IMR-90 (cell line): ENCODE results near the gene SBF2. TPM values are rescaled to one million over a fixed set of nuclear protein-coding genes. Genes with fewer than 3 reads are reported as not detected.

Experiments used
- ATAC-seq: fragments of 200-7000 bp; cut with Tn5 transposase; 2 replicates; pipeline ENCODE4 v1.9.1; 2020; ENCODE audit warnings: low read depth, mild to moderate bottlenecking, moderate library complexity
- BruUV-seq: library from RNA; stranded (reverse); fragments of 400-500 nt; replicated peaks from 2 replicates; lab custom pipeline; 2021; lab: Mats Ljungman, UMichigan
- CTCF ChIA-PET: fragments of 300-600 bp; formaldehyde crosslinking; extraction: SDS; loops from one replicate; lab custom pipeline; 2021; ENCODE audit warnings: antibody characterized with exemption; lab: Yijun Ruan, JAX
- POLR2A ChIA-PET: fragments of 300-600 bp; sonication (Branson Sonifier 250); formaldehyde crosslinking; loops from one replicate; lab custom pipeline; 2022; ENCODE audit warnings: antibody characterized with exemption; ENCODE audit not compliant: unreplicated experiment; lab: Charles Lee
- DNase-seq: peaks from one replicate; pipeline ENCODE4 v3.0.0; 2013
- H2AFZ ChIP-seq: replicated peaks from 2 replicates; pipeline ENCODE3; 2013; ENCODE audit warnings: low read length, mild to moderate bottlenecking; ENCODE audit not compliant: poor library complexity
- H2AK5ac ChIP-seq: 2 replicates; pipeline ENCODE4 v1.6.1; 2013; ENCODE audit warnings: low read depth, low read length, inconsistent platforms
- H2AK9ac ChIP-seq: replicated peaks from 2 replicates; pipeline ENCODE3; 2013; ENCODE audit warnings: mild to moderate bottlenecking, low read depth, low read length, moderate library complexity; ENCODE audit not compliant: poor library complexity
- H2BK120ac ChIP-seq: 2 replicates; pipeline ENCODE4 v1.6.1; 2013; ENCODE audit warnings: low read depth, low read length, inconsistent platforms
- H2BK15ac ChIP-seq: 3 replicates; pipeline ENCODE4 v1.6.1; 2013; ENCODE audit warnings: low read depth, low read length, inconsistent platforms
- H2BK20ac ChIP-seq: 2 replicates; pipeline ENCODE4 v1.6.1; 2013; ENCODE audit warnings: low read depth, mild to moderate bottlenecking, inconsistent platforms, low read length, moderate library complexity
- H2BK5ac ChIP-seq: 2 replicates; pipeline ENCODE4 v1.6.1; 2013; ENCODE audit warnings: mild to moderate bottlenecking, low read depth, low read length, inconsistent platforms; ENCODE audit not compliant: poor library complexity, severe bottlenecking
- H3K14ac ChIP-seq: replicated peaks from 2 replicates; pipeline ENCODE4 v1.6.1; 2013; ENCODE audit warnings: low read depth, low read length, inconsistent platforms
- H3K18ac ChIP-seq: 2 replicates; pipeline ENCODE4 v1.6.1; 2013; ENCODE audit warnings: low read depth, low read length, control low read depth
- H3K23ac ChIP-seq: 2 replicates; pipeline ENCODE4 v1.6.1; 2013; ENCODE audit warnings: low read depth, low read length, inconsistent platforms
- H3K27ac ChIP-seq: 2 replicates; pipeline ENCODE4 v1.5.1; 2013; ENCODE audit warnings: mild to moderate bottlenecking, control low read depth, low read length; ENCODE audit not compliant: insufficient read depth
- H3K27me3 ChIP-seq: 2 replicates; pipeline ENCODE4 v1.6.1; 2013; ENCODE audit warnings: low read length; ENCODE audit not compliant: control insufficient read depth, insufficient read depth
- H3K36me3 ChIP-seq: 2 replicates; pipeline ENCODE4 v1.6.1; 2013; ENCODE audit warnings: low read length, mixed read lengths; ENCODE audit not compliant: control insufficient read depth, insufficient read depth
- H3K4ac ChIP-seq: 2 replicates; pipeline ENCODE4 v1.6.1; 2013; ENCODE audit warnings: low read depth, low read length, inconsistent platforms
- H3K4me1 ChIP-seq: 2 replicates; pipeline ENCODE4 v1.6.1; 2013; ENCODE audit warnings: low read length, mixed read lengths; ENCODE audit not compliant: control insufficient read depth, insufficient read depth
- H3K4me2 ChIP-seq: 2 replicates; pipeline ENCODE4 v1.6.1; 2013; ENCODE audit warnings: low read depth, mild to moderate bottlenecking, control low read depth, low read length, moderate library complexity
- H3K4me3 ChIP-seq: 2 replicates; pipeline ENCODE4 v1.5.1; 2013; ENCODE audit warnings: low read depth, mild to moderate bottlenecking, control low read depth, low read length, moderate library complexity; ENCODE audit not compliant: insufficient read depth
- H3K56ac ChIP-seq: 2 replicates; pipeline ENCODE4 v1.6.1; 2013; ENCODE audit warnings: low read length, inconsistent platforms; ENCODE audit not compliant: insufficient read depth; ENCODE audit errors: extremely low read depth
- H3K79me1 ChIP-seq, 2 experiments: 2 replicates each; pipeline ENCODE4 v1.6.1; 2013; ENCODE audit warnings: low read length in 2 of 2, inconsistent platforms in 1 of 2, low read depth in 1 of 2
- H3K9ac ChIP-seq: 2 replicates; pipeline ENCODE4 v1.6.1; 2013; ENCODE audit warnings: low read depth, low read length, control low read depth
- H3K9me1 ChIP-seq: 2 replicates; pipeline ENCODE4 v1.6.1; 2013; ENCODE audit warnings: low read length, inconsistent platforms; ENCODE audit not compliant: insufficient read depth
- H3K9me3 ChIP-seq: 2 replicates; pipeline ENCODE4 v1.6.1; 2013; ENCODE audit warnings: low read length; ENCODE audit not compliant: control insufficient read depth, insufficient read depth
- H4K20me1 ChIP-seq: 2 replicates; pipeline ENCODE4 v1.6.1; 2013; ENCODE audit warnings: low read length, inconsistent platforms; ENCODE audit not compliant: insufficient read depth
- H4K5ac ChIP-seq: 2 replicates; pipeline ENCODE4 v1.6.1; 2013; ENCODE audit warnings: mild to moderate bottlenecking, low read depth, low read length, control low read depth
- H4K8ac ChIP-seq, 2 experiments: 2 replicates each; pipeline ENCODE4 v1.6.1; 2013; ENCODE audit warnings: low read depth in 2 of 2, low read length in 2 of 2, control low read depth in 1 of 2, inconsistent platforms in 1 of 2
- H4K91ac ChIP-seq: 2 replicates; pipeline ENCODE4 v1.6.1; 2013; ENCODE audit warnings: low read depth, low read length, inconsistent platforms; ENCODE audit not compliant: insufficient read depth
- MAFK ChIP-seq: IDR thresholded peaks from 2 replicates; pipeline ENCODE4 v1.6.1; 2012; ENCODE audit warnings: low read depth, low read length, improper control_type of control experiment
- NFE2L2 ChIP-seq: fragments of 150-350 bp; IDR thresholded peaks from 2 replicates; pipeline ENCODE4 v1.6.1; 2016; ENCODE audit warnings: low read depth, mild to moderate bottlenecking, low read length
- WGBS, 2 experiments: methylation state at CpG; one replicate each; pipeline versions ENCODE4 v1.1.5 to v1.1.7; 2013; ENCODE audit warnings: missing lambda C conversion rate in 2 of 2; ENCODE audit not compliant: insufficient read length in 1 of 2; ENCODE audit errors: extremely low coverage in 2 of 2; 5-methylcytosine and 5-hydroxymethylcytosine counted together
- dilution Hi-C: fragments of 300-500 bp; cut with HindIII; formaldehyde crosslinking; loops from one replicate; pipeline ENCODE4 v1.14.3; 2018; ENCODE audit warnings: low sequenced_read_pairs; ENCODE audit not compliant: unreplicated experiment
- in situ Hi-C: fragments of 300-500 bp; cut with MboI; formaldehyde crosslinking; loops from 3 replicates; pipeline ENCODE4 v1.14.3; 2019; ENCODE audit warnings: low sequenced_read_pairs, inconsistent platforms, mixed read lengths
- intact Hi-C: fragments of 100-400 bp; cut with micrococcal nuclease; formaldehyde crosslinking; loops from 2 replicates; pipeline ENCODE4 v1.10.0; 2022
- polyA plus RNA-seq, 3 experiments: library from polyadenylated mRNA; depleted of rRNA; stranded (reverse); fragments of >200 nt; gene quantifications; 2 replicates each; pipeline ENCODE4 v1.2.3, GENCODE V29; 2012; ENCODE audit warnings: low replicate concordance in 1 of 3
- total RNA-seq: library from RNA; depleted of rRNA; stranded (reverse); fragments of >200 nt; gene quantifications from 2 replicates; pipeline ENCODE4 v1.2.3, GENCODE V29; 2012

SBF2 gene
- total and polyA plus RNA-seq, 2 of the 4 experiments (the other 2 are of a cell fraction): 23.8 to 51.8 TPM

DNA sequence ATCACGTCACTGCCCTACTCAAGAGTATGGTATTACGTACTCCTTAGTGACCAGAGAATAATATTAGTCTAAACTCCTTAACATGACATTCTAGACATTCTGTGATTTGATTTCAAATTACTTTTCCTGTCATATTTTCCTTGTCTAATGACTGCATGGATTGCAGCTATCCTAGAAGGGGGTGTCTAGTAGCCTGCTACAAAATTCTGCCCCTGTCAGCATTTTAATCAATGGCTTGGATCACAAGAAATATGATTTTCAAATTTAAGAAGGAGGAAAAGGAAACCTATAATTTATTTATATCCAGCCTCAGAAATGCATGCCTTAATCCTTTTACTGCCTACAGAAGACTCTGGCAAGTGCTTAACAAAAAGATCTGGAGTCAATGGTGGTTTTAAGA lies 413.4 kb downstream of the SBF2 start:
- Histone ChIP-seq H3K27ac (no peak overlapping the region), H4K20me1 (no peaks in the 10 kb centered on the region), H3K14ac (no peak overlapping the region), H3K56ac (no peak overlapping the region), H3K4ac (no peak overlapping the region), H3K4me1 (peaks cover 5% of the 10 kb centered on the region), H4K91ac (no peak overlapping the region), H3K4me3 (no peak overlapping the region), H2AK5ac (no peak overlapping the region), H2BK20ac (no peak overlapping the region), H3K18ac (no peak overlapping the region), H3K9ac (no peak overlapping the region), H2BK120ac (no peak overlapping the region), H4K5ac (no peak overlapping the region), H3K9me1 (0 out of 2 replicates have a peak, but pooled peaks cover 2% of the 10 kb centered on the region), H3K23ac (no peak overlapping the region), H3K9me3 (peaks cover 3% of the 10 kb centered on the region; the same call in 1 of the 2 replicates), H3K27me3 (no peaks in the 10 kb centered on the region), H4K8ac (no peak overlapping the region), H3K36me3 (peaks cover under 1% of the 10 kb centered on the region; the same call in 1 of the 2 replicates), H2AK9ac (no peak overlapping the region), H2BK15ac (no peak overlapping the region), H3K4me2 (no peak overlapping the region), H3K79me1 (peaks cover 3 to 5% of the 10 kb centered on the region in 2 experiments; a peak in 1 of 4 replicates), H2BK5ac (no peak overlapping the region), H2AFZ (no peak overlapping the region)
- DNase-seq (no peak), ATAC-seq (no peak)
- ChIA-PET POLR2A (no interaction called here), CTCF (no interaction called here)
- TF ChIP-seq MAFK (peak; percentile 95), NFE2L2 (no peak)
- in situ Hi-C loops (no loop called here), dilution Hi-C loops (no loop called here), intact Hi-C loops (no loop called here)
- WGBS, 2 experiments: 100% methylated on average over 1 of the region's 2 CpGs; no CpG with 5 or more reads in 1 of the 2 experiments
- no TSS peak for BruUV-seq
